Neural progenitor cell (in vitro differentiated cells): ENCODE data around the gene TLK1.

ENCODE experiments used
- CTCF ChIP-seq: fragments of 200-600 bp; sonication (generic); IDR thresholded peaks from 2 replicates; pipeline ENCODE4 v1.5.1; 2017; ENCODE audit warnings: antibody characterized with exemption, mild to moderate bottlenecking
- EZH2 ChIP-seq: fragments of 200-600 bp; sonication (generic); IDR thresholded peaks from 2 replicates; pipeline ENCODE4 v1.6.1; 2017; ENCODE audit warnings: antibody characterized with exemption, mild to moderate bottlenecking, moderate library complexity
- EZH2phosphoT487 ChIP-seq: fragments of 200-600 bp; sonication (generic); IDR thresholded peaks from 2 replicates; pipeline ENCODE4 v1.6.1; 2017; ENCODE audit warnings: antibody characterized with exemption

DNA sequence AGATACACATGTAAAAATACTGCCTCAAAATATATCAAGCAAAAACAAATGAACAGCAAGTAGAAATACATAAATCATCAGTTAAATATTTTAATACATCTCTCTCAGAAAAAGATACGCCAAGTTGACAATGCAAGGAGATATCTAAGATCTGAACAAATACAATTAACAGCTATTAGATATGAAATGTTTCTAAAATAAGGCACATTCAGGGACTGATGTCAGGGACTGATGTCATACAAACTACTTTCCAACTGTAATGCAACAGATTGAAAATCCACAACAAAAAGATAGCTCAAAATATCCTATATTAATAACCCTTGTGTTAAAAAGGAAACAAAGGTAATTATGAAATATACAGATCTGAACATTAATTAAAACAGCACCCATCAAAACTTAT, 51.7 kb downstream of the TLK1 start:
- no peak for TF ChIP-seq EZH2phosphoT487
- no peak for TF ChIP-seq CTCF
- TF ChIP-seq EZH2, result no peak
